ENCODE measurements around the gene RAET1E.
"Not testable (repeated sequence)": the region's sequence is repeated elsewhere in the genome, so short reads cannot be mapped to it uniquely, and the experiment has no call there.

RAET1E gene

GRCh38 chr6:149909701-149910470 is 12.0 kb upstream of the RAET1E start:
- no peak for DNase-seq (ENCODE audit: low read depth)

- not testable (repeated sequence) for DNase-seq (ENCODE audit: low read depth)
Observed at GRCh38 chr6:149908480-149908879, 10.6 kb upstream of the RAET1E start.

- no peak for DNase-seq (ENCODE audit: low read depth)
Observed at GRCh38 chr6:149907317-149907716, 9.4 kb upstream of the RAET1E start.

- DNase-seq (ENCODE audit: low read depth): no peak
Observed at GRCh38 chr6:149906405-149906804, 8.5 kb upstream of the RAET1E start.

GRCh38 chr6:149905911-149906371 is 8.0 kb upstream of the RAET1E start:
- DNase-seq (ENCODE audit: low read depth): no peak

GRCh38 chr6:149905371-149905910 is 7.5 kb upstream of the RAET1E start:
- DNase-seq (ENCODE audit: low read depth): no peak

GRCh38 chr6:149904661-149905370 is 6.9 kb upstream of the RAET1E start:
- DNase-seq (ENCODE audit: low read depth): no peak

- DNase-seq (ENCODE audit: low read depth): no peak
Observed at GRCh38 chr6:149903938-149904611, 6.2 kb upstream of the RAET1E start.

- no peak for DNase-seq (ENCODE audit: low read depth)
Observed at GRCh38 chr6:149901444-149902140, 3.7 kb upstream of the RAET1E start.

- no peak for DNase-seq (ENCODE audit: low read depth)
Observed at GRCh38 chr6:149900620-149901443, 2.9 kb upstream of the RAET1E start.

GRCh38 chr6:149899926-149900619 is 2.2 kb upstream of the RAET1E start:
- no peak for DNase-seq (ENCODE audit: low read depth)

- DNase-seq (ENCODE audit: low read depth): no peak
Observed at GRCh38 chr6:149899486-149899885, 1.6 kb upstream of the RAET1E start.

GRCh38 chr6:149898966-149899365 is 1.1 kb upstream of the RAET1E start:
- DNase-seq (ENCODE audit: low read depth): no peak

- peak; percentile 91 for DNase-seq (ENCODE audit: low read depth)
Observed at GRCh38 chr6:149897015-149897697, 757 bp downstream of the RAET1E start.

GRCh38 chr6:149896491-149896890 is 1.4 kb downstream of the RAET1E start:
- DNase-seq (ENCODE audit: low read depth): no peak

- no peak for DNase-seq (ENCODE audit: low read depth)
Observed at GRCh38 chr6:149895833-149896271, 2.1 kb downstream of the RAET1E start.

- no peak for DNase-seq (ENCODE audit: low read depth)
Observed at GRCh38 chr6:149895048-149895590, 2.8 kb downstream of the RAET1E start.

GRCh38 chr6:149891864-149892263 is 6.0 kb downstream of the RAET1E start:
- DNase-seq (ENCODE audit: low read depth): not testable (repeated sequence)

GRCh38 chr6:149891259-149891658 is 6.7 kb downstream of the RAET1E start:
- DNase-seq (ENCODE audit: low read depth): no peak

Data from HS-5 (cell line).